GM19351 (cell line): Measurements from ENCODE around the gene OPA1.

ENCODE experiments used
- ATAC-seq: cut with Tn5 transposase; IDR thresholded peaks from one replicate; pipeline ENCODE4 v1.9.1; 2021; ENCODE audit warnings: mild to moderate bottlenecking, moderate library complexity; ENCODE audit not compliant: unreplicated experiment

OPA1 gene

GRCh38 chr3:193640728-193641439, 47.9 kb downstream of the OPA1 start:
- no peak for ATAC-seq

GRCh38 chr3:193641440-193641775, 48.4 kb downstream of the OPA1 start:
- no peak for ATAC-seq

GRCh38 chr3:193645806-193646205, 52.8 kb downstream of the OPA1 start:
- ATAC-seq, result no peak

- no peak for ATAC-seq
Observed at GRCh38 chr3:193648542-193649076, 55.6 kb downstream of the OPA1 start.

- no peak for ATAC-seq
Observed at GRCh38 chr3:193650585-193650984, 57.6 kb downstream of the OPA1 start.

- no peak for ATAC-seq
Observed at GRCh38 chr3:193655831-193656433, 62.9 kb downstream of the OPA1 start.

- no peak for ATAC-seq
Observed at GRCh38 chr3:193656445-193656844, 63.4 kb downstream of the OPA1 start.

- ATAC-seq, result no peak
Observed at GRCh38 chr3:193656878-193657282, 63.9 kb downstream of the OPA1 start.

- no peak for ATAC-seq
Observed at GRCh38 chr3:193660171-193660570, 67.2 kb downstream of the OPA1 start.

GRCh38 chr3:193660698-193661411, 67.8 kb downstream of the OPA1 start:
- no peak for ATAC-seq

GRCh38 chr3:193662757-193663322, 69.8 kb downstream of the OPA1 start:
- no peak for ATAC-seq

GRCh38 chr3:193665370-193665989, 72.5 kb downstream of the OPA1 start:
- ATAC-seq, result no peak

- ATAC-seq, result no peak
Observed at GRCh38 chr3:193673845-193674244, 80.8 kb downstream of the OPA1 start.

GRCh38 chr3:193674714-193675113, 81.7 kb downstream of the OPA1 start:
- no peak for ATAC-seq

GRCh38 chr3:193677734-193678133, 84.7 kb downstream of the OPA1 start:
- no peak for ATAC-seq

- ATAC-seq, result no peak
Observed at GRCh38 chr3:193680220-193680619, 87.2 kb downstream of the OPA1 start.

GRCh38 chr3:193681631-193682030, 88.6 kb downstream of the OPA1 start:
- ATAC-seq, result no peak

- ATAC-seq, result no peak
Observed at GRCh38 chr3:193686665-193687483, 93.9 kb downstream of the OPA1 start.

GRCh38 chr3:193688834-193689714, 96.1 kb downstream of the OPA1 start:
- no peak for ATAC-seq
